H1 (cell line): Measurements from ENCODE around the gene DEFB123. TPM values are rescaled to one million over a fixed set of nuclear protein-coding genes. Genes with fewer than 3 reads are reported as not detected.

Experiments
- CTCF ChIA-PET: fragments of 300-600 bp; sonication (Branson Sonifier 250); formaldehyde crosslinking; loops from one replicate; lab custom pipeline; 2021; ENCODE audit not compliant: partially characterized antibody; lab: Charles Lee
- POLR2A ChIA-PET: fragments of 300-600 bp; sonication (Branson Sonifier 250); formaldehyde crosslinking; loops from one replicate; lab custom pipeline; 2021; ENCODE audit warnings: inconsistent platforms; ENCODE audit not compliant: partially characterized antibody; lab: Charles Lee
- DNase-seq, 2 experiments: peaks; one replicate each; pipeline versions ENCODE4 v3.0.0 to v3.0.0-alpha.2; 2010 to 2022; ENCODE audit warnings: low spot score in 2 of 2, low read depth in 1 of 2, mixed read lengths in 1 of 2
- FAIRE-seq: peaks from 2 replicates; lab custom pipeline; 2011; peaks lifted over from hg19 to GRCh38; lab: Jason Lieb, UNC
- H2AFZ ChIP-seq: 2 replicates; pipeline ENCODE4 v1.8.1; 2012; ENCODE audit warnings: low read length, inconsistent platforms
- H2AK5ac ChIP-seq: 2 replicates; pipeline ENCODE4 v1.6.1; 2013; ENCODE audit warnings: low read depth, low read length
- H2BK120ac ChIP-seq: replicated peaks from 2 replicates; pipeline ENCODE3; 2013; ENCODE audit warnings: low read depth, low read length, inconsistent platforms
- H2BK12ac ChIP-seq: 2 replicates; pipeline ENCODE4 v1.6.1; 2013; ENCODE audit warnings: low read depth, low read length
- H2BK15ac ChIP-seq: 2 replicates; pipeline ENCODE4 v1.6.1; 2013; ENCODE audit warnings: low read length
- H2BK20ac ChIP-seq: 2 replicates; pipeline ENCODE4 v1.6.1; 2013; ENCODE audit warnings: low read length
- H2BK5ac ChIP-seq: 2 replicates; pipeline ENCODE4 v1.6.1; 2013; ENCODE audit warnings: low read depth, low read length
- H3K14ac ChIP-seq: 2 replicates; pipeline ENCODE4 v1.6.1; 2013; ENCODE audit warnings: inconsistent platforms; ENCODE audit not compliant: insufficient read length
- H3K18ac ChIP-seq: 2 replicates; pipeline ENCODE4 v1.6.1; 2013; ENCODE audit warnings: low read length; ENCODE audit errors: extremely low read depth
- H3K23ac ChIP-seq: 2 replicates; pipeline ENCODE4 v1.6.1; 2013; ENCODE audit warnings: inconsistent platforms; ENCODE audit not compliant: insufficient read length
- H3K23me2 ChIP-seq: 2 replicates; pipeline ENCODE4 v1.6.1; 2013; ENCODE audit warnings: low read depth, low read length
- H3K27ac ChIP-seq: 2 replicates; pipeline ENCODE4 v1.6.1; 2011; ENCODE audit warnings: low read depth, low read length, inconsistent platforms
- H3K27me3 ChIP-seq, 4 experiments: replicated peaks in 1 of 4; 1 replicate in 1 of 4; 2 replicates in 3 of 4; pipeline versions ENCODE4 v1.6.1 to v1.8.1; 2011 to 2013; ENCODE audit warnings: low read length in 3 of 4, mild to moderate bottlenecking in 3 of 4, inconsistent platforms in 2 of 4, mixed read lengths in 2 of 4, moderate library complexity in 1 of 4; ENCODE audit not compliant: control insufficient read depth in 3 of 4, insufficient read depth in 3 of 4; ENCODE audit errors: extremely low read depth in 1 of 4
- H3K36me3 ChIP-seq, 4 experiments: 2 replicates each; pipeline versions ENCODE4 v1.6.1 to v1.8.1; 2011 to 2013; ENCODE audit warnings: mild to moderate bottlenecking in 4 of 4, low read length in 3 of 4, moderate library complexity in 2 of 4, control low read depth in 1 of 4, inconsistent platforms in 1 of 4; ENCODE audit not compliant: insufficient read depth in 4 of 4, control insufficient read depth in 2 of 4
- H3K4ac ChIP-seq: replicated peaks from 2 replicates; pipeline ENCODE3; 2013; ENCODE audit warnings: low read length, low read depth, mixed read lengths, inconsistent platforms; ENCODE audit not compliant: insufficient read length
- H3K4me1 ChIP-seq, 4 experiments: replicated peaks in 1 of 4; 1 replicate in 1 of 4; 2 replicates in 3 of 4; pipeline versions ENCODE4 v1.6.1 to v1.8.1; 2011 to 2013; ENCODE audit warnings: low read length in 3 of 4, inconsistent platforms in 2 of 4, mixed read lengths in 1 of 4; ENCODE audit not compliant: insufficient read depth in 4 of 4, control insufficient read depth in 3 of 4
- H3K4me2 ChIP-seq, 2 experiments: 2 replicates each; pipeline versions ENCODE4 v1.6.1 to v1.8.1; 2011 to 2013; ENCODE audit warnings: low read depth in 2 of 2, low read length in 2 of 2, control low read depth in 1 of 2, inconsistent platforms in 1 of 2, mild to moderate bottlenecking in 1 of 2; ENCODE audit not compliant: insufficient read depth in 1 of 2
- H3K4me3 ChIP-seq, 4 experiments: fragments of 200-600, 300-600 bp in 1 of 4; sonication (generic), shearing (Covaris generic), sonication (Bioruptor Twin) in 1 of 4; 2 replicates each; pipeline versions ENCODE4 v1.5.1 to v1.8.1; 2011 to 2016; ENCODE audit warnings: low read length in 4 of 4, low read depth in 3 of 4, control low read depth in 2 of 4, inconsistent platforms in 2 of 4, mild to moderate bottlenecking in 2 of 4, mixed read lengths in 1 of 4, moderate library complexity in 1 of 4; ENCODE audit not compliant: insufficient read depth in 2 of 4; ENCODE audit errors: extremely low read depth in 1 of 4
- H3K56ac ChIP-seq: replicated peaks from 2 replicates; pipeline ENCODE3; 2013; ENCODE audit warnings: low read depth, mild to moderate bottlenecking, mixed read lengths, low read length, inconsistent platforms; ENCODE audit not compliant: insufficient read length
- H3K79me1 ChIP-seq: 2 replicates; pipeline ENCODE4 v1.6.1; 2013; ENCODE audit warnings: low read depth, low read length, control low read depth
- H3K79me2 ChIP-seq, 2 experiments: 2 replicates each; pipeline versions ENCODE4 v1.6.1 to v1.8.1; 2012 to 2013; ENCODE audit warnings: low read length in 2 of 2, mild to moderate bottlenecking in 2 of 2, inconsistent platforms in 1 of 2; ENCODE audit not compliant: insufficient read depth in 2 of 2, control insufficient read depth in 1 of 2
- H3K9ac ChIP-seq, 4 experiments: replicated peaks in 1 of 4; 1 replicate in 1 of 4; 2 replicates in 3 of 4; pipeline versions ENCODE4 v1.6.1 to v1.8.1; 2011 to 2013; ENCODE audit warnings: low read depth in 3 of 4, low read length in 3 of 4, control low read depth in 2 of 4, mild to moderate bottlenecking in 2 of 4, moderate library complexity in 2 of 4, inconsistent platforms in 1 of 4; ENCODE audit errors: extremely low read depth in 1 of 4
- H3K9me3 ChIP-seq, 2 experiments: 2 replicates each; pipeline versions ENCODE4 v1.6.1 to v1.8.1; 2012 to 2013; ENCODE audit warnings: mild to moderate bottlenecking in 2 of 2, moderate library complexity in 2 of 2, control low read depth in 1 of 2, inconsistent platforms in 1 of 2, low read depth in 1 of 2, low read length in 1 of 2, mixed read lengths in 1 of 2; ENCODE audit not compliant: insufficient read depth in 2 of 2
- H4K20me1 ChIP-seq, 2 experiments: replicated peaks in 1 of 2; 2 replicates each; pipeline versions ENCODE3 to v1.8.1; 2011 to 2013; ENCODE audit warnings: inconsistent platforms in 2 of 2, low read length in 2 of 2, mild to moderate bottlenecking in 1 of 2; ENCODE audit not compliant: insufficient read depth in 2 of 2, control insufficient read depth in 1 of 2
- H4K5ac ChIP-seq: 2 replicates; pipeline ENCODE4 v1.6.1; 2013; ENCODE audit warnings: low read length, low read depth, mixed read lengths, inconsistent platforms; ENCODE audit not compliant: insufficient read length
- H4K8ac ChIP-seq: 2 replicates; pipeline ENCODE4 v1.8.0; 2013; ENCODE audit warnings: mild to moderate bottlenecking, moderate library complexity, low read length, inconsistent platforms; ENCODE audit not compliant: insufficient read depth; ENCODE audit errors: extremely low read depth
- H4K91ac ChIP-seq: replicated peaks from 2 replicates; pipeline ENCODE3; 2013; ENCODE audit warnings: low read length, mixed read lengths, inconsistent platforms; ENCODE audit not compliant: insufficient read length
- CHD1 ChIP-seq: IDR thresholded peaks from 2 replicates; pipeline ENCODE4 v1.6.1; 2012; ENCODE audit warnings: low read depth, low read length, improper control_type of control experiment
- CTBP2 ChIP-seq: IDR thresholded peaks from 2 replicates; pipeline ENCODE4 v1.7.0; 2011; ENCODE audit warnings: borderline replicate concordance, mild to moderate bottlenecking, moderate library complexity, mixed read lengths, low read length; ENCODE audit not compliant: insufficient read depth, insufficient read length
- NRF1 ChIP-seq: IDR thresholded peaks from 2 replicates; pipeline ENCODE4 v1.6.1; 2011; ENCODE audit warnings: mild to moderate bottlenecking, low read depth, low read length, improper control_type of control experiment
- SIN3A ChIP-seq, 2 experiments: IDR thresholded peaks in 1 of 2; conservative IDR thresholded peaks in 1 of 2; 2 replicates each; pipeline ENCODE4 v1.6.1; 2011 to 2012; ENCODE audit warnings: low read length in 2 of 2, improper control_type of control experiment in 1 of 2, low read depth in 1 of 2, mild to moderate bottlenecking in 1 of 2
- TCF12 ChIP-seq: IDR thresholded peaks from 2 replicates; pipeline ENCODE4 v1.6.1; 2011; ENCODE audit warnings: low read depth, mild to moderate bottlenecking, low read length
- WGBS, 2 experiments: shearing (Covaris generic) in 1 of 2; methylation state at CpG; one replicate each; pipeline versions ENCODE4 v1.1.6 to v1.1.7; 2013 to 2015; ENCODE audit warnings: low lambda C conversion rate in 2 of 2, mixed read lengths in 2 of 2, inconsistent platforms in 1 of 2, low coverage in 1 of 2, missing lambda C conversion rate in 1 of 2; ENCODE audit not compliant: insufficient replicate concordance in 2 of 2, insufficient coverage in 1 of 2, insufficient read length in 1 of 2; ENCODE audit errors: extremely low coverage in 1 of 2, missing lambda C conversion rate in 1 of 2; 5-methylcytosine and 5-hydroxymethylcytosine counted together
- polyA plus RNA-seq, 7 experiments: library from polyadenylated mRNA; depleted of rRNA in 3 of 7; stranded (reverse) in 5 of 7; unstranded in 2 of 7; fragments of >200 nt in 5 of 7; fragments of 200-250 nt in 2 of 7; gene quantifications; 1 replicate in 5 of 7; 2 replicates in 1 of 7; 4 replicates in 1 of 7; pipeline versions ENCODE4 v1.2.1 to v1.2.3, GENCODE V29; 2011 to 2013; ENCODE audit warnings: missing spikeins in 2 of 7, mixed read lengths in 2 of 7
- total RNA-seq: library from RNA; stranded (reverse); fragmentation: NEBNext Ultra II Directional; extraction: Animal tissue kit (Norgen Biotek cat#: 25700); gene quantifications from 2 replicates; pipeline ENCODE4 v1.2.1, GENCODE V29; 2021

DEFB123 gene
- total and polyA plus RNA-seq, 2 of the 8 experiments (the other 6 are each of a cell fraction or from before 2014, with no cell fraction given) = not detected

- H2BK15ac ChIP-seq = no peak overlapping the region
- no peak for FAIRE-seq
- 82% methylated on average over 4 of the region's 4 CpGs; no CpG with 5 or more reads in 1 of the 2 experiments for WGBS, 2 experiments
Observed at GRCh38 chr20:31430568-31431115, 9.8 kb upstream of the DEFB123 start.

More at GRCh38 chr20:31430568-31431115, 9.8 kb upstream of the DEFB123 start:
- H3K79me1 ChIP-seq = no peaks in the 10 kb centered on the region
- DNase-seq = no peak
- no peak overlapping the region for H2BK5ac ChIP-seq
- no peaks in the 10 kb centered on the region for H4K20me1 ChIP-seq
- no peak overlapping the region for H4K8ac ChIP-seq
- no peak overlapping the region for H3K4me2 ChIP-seq
- H4K5ac ChIP-seq = no peak overlapping the region
- H4K91ac ChIP-seq = no peak overlapping the region
- H3K4ac ChIP-seq = no peak overlapping the region
- ChIA-PET CTCF (interaction anchor here (0.6 kb wide), 1 partner anchor 183 kb away, joined by 4 read pairs; no protein-coding TSS in a partner anchor), POLR2A (no interaction called here)
- no peak overlapping the region for H3K9ac ChIP-seq
- H3K4me1 ChIP-seq = no peaks in the 10 kb centered on the region
- H2BK20ac ChIP-seq = no peak overlapping the region
- H3K9me3 ChIP-seq = peaks cover 40 to 58% of the 10 kb centered on the region in 2 experiments
- no peak overlapping the region for H3K27ac ChIP-seq
- no peak overlapping the region for H3K4me3 ChIP-seq
- H3K27me3 ChIP-seq = no peaks in the 10 kb centered on the region
- no peak overlapping the region for H2BK12ac ChIP-seq
- no peak for TF ChIP-seq SIN3A (conservative IDR thresholded peaks at IDR 0.05 in 1 of 2, IDR thresholded peaks at IDR 0.05 in 1 of 2; ENCODE audit: low read depth in 1 of 2, low read length in 2 of 2)
- no peak for TF ChIP-seq NRF1
- no peak for TF ChIP-seq CTBP2
- no peak for TF ChIP-seq TCF12
- no peak for TF ChIP-seq CHD1
- TF ChIP-seq, all 59 proteins: peak for 0
- no peaks in the 10 kb centered on the region for H3K36me3 ChIP-seq
- no peaks in the 10 kb centered on the region for H3K23me2 ChIP-seq
- no peak overlapping the region for H2AK5ac ChIP-seq
- H2AFZ ChIP-seq = no peak overlapping the region
- H3K79me2 ChIP-seq = no peaks in the 10 kb centered on the region
- H3K14ac ChIP-seq = no peak overlapping the region
- H3K23ac ChIP-seq = no peak overlapping the region
- H2BK120ac ChIP-seq = no peak overlapping the region
- no peak overlapping the region for H3K56ac ChIP-seq
- no peak overlapping the region for H3K18ac ChIP-seq
